Measurements from ENCODE around the gene FREM1.
"Not testable (repeated sequence)": the region's sequence is repeated elsewhere in the genome, so short reads cannot be mapped to it uniquely, and the experiment has no call there.

FREM1 gene

GRCh38 chr9:14909961-14910805, at the start of gene FREM1:
FREM1 (minus strand) TSS chr9:14910428; CDS start chr9:14868977, 41,451 bp downstream.
- no peak for DNase-seq

- no peak for DNase-seq
Observed at GRCh38 chr9:14958989-14959388, 48.8 kb upstream of the FREM1 start.

GRCh38 chr9:14957109-14957508, 46.9 kb upstream of the FREM1 start:
- DNase-seq, result no peak

GRCh38 chr9:14956208-14956607, 46.0 kb upstream of the FREM1 start:
- DNase-seq, result no peak

- no peak for DNase-seq
Observed at GRCh38 chr9:14945351-14945750, 35.1 kb upstream of the FREM1 start.

- DNase-seq, result no peak
Observed at GRCh38 chr9:14941501-14942405, 31.5 kb upstream of the FREM1 start.

- no peak for DNase-seq
Observed at GRCh38 chr9:14939378-14939777, 29.1 kb upstream of the FREM1 start.

GRCh38 chr9:14937216-14937615, 27.0 kb upstream of the FREM1 start:
- DNase-seq, result no peak

- DNase-seq, result no peak
Observed at GRCh38 chr9:14936491-14936890, 26.3 kb upstream of the FREM1 start.

GRCh38 chr9:14935964-14936363, 25.7 kb upstream of the FREM1 start:
- no peak for DNase-seq

GRCh38 chr9:14935106-14935751, 25.0 kb upstream of the FREM1 start:
- no peak for DNase-seq

GRCh38 chr9:14932641-14933040, 22.4 kb upstream of the FREM1 start:
- DNase-seq, result no peak

- DNase-seq, result no peak
Observed at GRCh38 chr9:14932231-14932630, 22.0 kb upstream of the FREM1 start.

GRCh38 chr9:14926941-14927624, 16.9 kb upstream of the FREM1 start:
- no peak for DNase-seq

GRCh38 chr9:14924230-14925219, 14.3 kb upstream of the FREM1 start:
- DNase-seq, result no peak

GRCh38 chr9:14923701-14924100, 13.5 kb upstream of the FREM1 start:
- DNase-seq, result no peak

GRCh38 chr9:14920805-14921204, 10.6 kb upstream of the FREM1 start:
- not testable (repeated sequence) for DNase-seq

GRCh38 chr9:14913366-14913765, 3.1 kb upstream of the FREM1 start:
- DNase-seq, result no peak

GRCh38 chr9:14912859-14913258, 2.6 kb upstream of the FREM1 start:
- DNase-seq, result no peak

GRCh38 chr9:14911046-14911445, 818 bp upstream of the FREM1 start:
- no peak for DNase-seq

- DNase-seq, result no peak
Observed at GRCh38 chr9:14909601-14909960, 647 bp downstream of the FREM1 start.

- DNase-seq, result no peak
Observed at GRCh38 chr9:14909181-14909580, 1.0 kb downstream of the FREM1 start.
